DOHH2 (cell line): ENCODE measurements around the gene CCBE1.

Experiments
- CTCF ChIP-seq: fragments of 200-600 bp; sonication (generic); IDR thresholded peaks from one replicate; pipeline ENCODE4 v1.5.1; 2014; ENCODE audit warnings: antibody characterized with exemption, mild to moderate bottlenecking, low read depth, low read length; ENCODE audit not compliant: poor library complexity, severe bottlenecking
- EZH2phosphoT487 ChIP-seq: fragments of 200-600 bp; sonication (generic); IDR thresholded peaks from 2 replicates; pipeline ENCODE4 v1.6.1; 2017; ENCODE audit warnings: borderline replicate concordance, mild to moderate bottlenecking, antibody characterized with exemption, low read length, moderate library complexity, mixed read lengths

- TF ChIP-seq CTCF (no peak), EZH2phosphoT487 (no peak)
Observed at GRCh38 chr18:59516356-59517155, 180.7 kb downstream of the CCBE1 start.
